Bladder microvascular endothelial cell (primary cell): ENCODE results near the gene ZNF213. TPM values are rescaled to one million over a fixed set of nuclear protein-coding genes. Genes with fewer than 3 reads are reported as not detected.

Source experiments
- total RNA-seq: library from RNA; depleted of rRNA; stranded (reverse); fragments of >200 nt; gene quantifications from 2 replicates; pipeline ENCODE4 v1.2.3, GENCODE V29; 2014

ZNF213 gene, protein sequence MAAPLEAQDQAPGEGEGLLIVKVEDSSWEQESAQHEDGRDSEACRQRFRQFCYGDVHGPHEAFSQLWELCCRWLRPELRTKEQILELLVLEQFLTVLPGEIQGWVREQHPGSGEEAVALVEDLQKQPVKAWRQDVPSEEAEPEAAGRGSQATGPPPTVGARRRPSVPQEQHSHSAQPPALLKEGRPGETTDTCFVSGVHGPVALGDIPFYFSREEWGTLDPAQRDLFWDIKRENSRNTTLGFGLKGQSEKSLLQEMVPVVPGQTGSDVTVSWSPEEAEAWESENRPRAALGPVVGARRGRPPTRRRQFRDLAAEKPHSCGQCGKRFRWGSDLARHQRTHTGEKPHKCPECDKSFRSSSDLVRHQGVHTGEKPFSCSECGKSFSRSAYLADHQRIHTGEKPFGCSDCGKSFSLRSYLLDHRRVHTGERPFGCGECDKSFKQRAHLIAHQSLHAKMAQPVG
- 4.2 and 7.5 TPM in 2 replicates for total RNA-seq

DNA sequence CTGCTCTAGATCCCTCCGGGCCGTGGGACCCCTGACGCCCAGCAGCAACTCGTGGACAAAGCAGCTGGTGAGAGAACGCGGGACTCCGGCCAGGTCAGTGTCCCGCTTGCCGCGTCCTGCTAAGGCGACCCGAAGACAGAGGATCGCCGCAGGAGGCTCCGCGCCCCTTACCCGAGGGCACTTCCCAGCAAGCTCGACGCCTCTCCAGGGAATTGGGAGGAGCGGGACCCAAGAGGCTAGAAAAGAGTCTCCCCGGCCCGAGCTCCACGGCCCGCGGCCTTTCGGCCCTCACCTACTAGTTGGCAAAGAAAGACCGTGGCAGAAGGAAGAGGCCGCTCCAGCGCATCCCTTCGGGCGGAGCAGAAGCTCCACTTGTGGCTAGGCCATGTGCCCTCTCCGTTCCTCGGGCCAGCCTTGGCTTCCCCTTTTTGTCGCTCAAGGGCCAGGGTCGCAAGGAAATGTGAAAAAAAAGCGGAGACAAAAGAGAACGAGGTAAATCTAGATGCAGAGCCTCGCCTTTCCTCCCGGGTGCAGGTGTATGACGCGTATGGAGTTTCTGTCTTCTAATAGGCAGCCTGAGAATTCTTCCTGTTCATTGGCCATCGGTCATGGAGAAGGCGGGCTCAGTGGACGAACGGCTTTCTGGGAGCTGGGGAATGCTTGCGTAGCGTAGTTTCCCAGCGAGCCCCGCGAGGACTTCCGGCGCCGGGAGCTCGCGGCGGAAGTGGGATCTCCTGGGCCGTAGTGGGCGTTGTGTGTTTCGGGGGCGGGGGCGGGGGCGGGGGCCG lies at the start of gene ZNF213:
TSS of gene ZNF213 (plus strand) at position 692 of the 788 bp plus-strand sequence. CDS start 2,252 bp downstream, outside the sequence.

DNA sequence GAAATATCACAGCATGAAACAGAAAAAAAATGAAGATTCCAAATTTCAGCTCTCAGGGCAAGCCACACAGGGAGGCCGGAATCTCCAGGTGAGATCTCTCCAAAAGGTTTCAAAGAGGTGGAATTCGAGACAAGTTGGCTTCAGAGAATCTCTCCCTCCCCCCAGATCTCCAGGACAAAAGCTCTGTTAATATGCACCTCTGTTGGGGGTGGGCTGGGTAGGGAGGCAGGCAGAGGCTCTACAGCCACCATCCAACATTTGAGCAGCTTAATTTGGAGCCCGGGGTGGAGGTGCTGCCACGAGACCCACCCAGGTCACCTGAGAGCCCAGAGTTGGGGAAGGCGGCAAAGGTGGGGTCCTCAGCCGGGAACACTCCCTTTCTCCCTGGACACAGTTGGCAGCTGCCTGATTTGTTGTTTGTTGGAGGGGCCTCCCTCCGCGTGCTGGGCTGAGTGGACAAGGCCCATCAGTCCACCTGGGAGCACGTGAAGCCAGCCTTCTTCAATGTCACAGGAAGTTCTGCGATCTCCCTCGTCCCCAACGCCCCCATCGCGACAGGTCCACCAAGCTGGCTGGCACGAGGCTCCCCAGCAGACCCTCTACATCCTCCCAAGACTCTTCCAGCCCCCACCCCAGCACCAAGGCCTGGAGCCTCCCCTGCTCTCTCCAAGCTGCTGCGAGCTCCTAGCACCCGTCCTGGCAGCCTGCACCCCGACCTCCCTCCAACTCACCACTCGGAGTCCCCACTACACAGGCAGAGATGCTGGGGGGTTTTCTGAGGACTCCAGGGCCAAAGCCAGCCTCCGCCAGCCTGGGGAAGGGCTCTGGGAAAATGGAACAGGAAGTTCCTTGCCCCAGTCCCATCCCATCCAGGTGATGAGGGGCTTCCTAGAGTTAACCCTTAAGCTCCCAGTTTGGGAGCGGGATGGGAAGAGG lies 36.1 kb upstream of the ZNF213 start, which contains the start of gene ZSCAN10:
TSS of gene ZSCAN10 (minus strand) at position 836 of the 936 bp plus-strand sequence. CDS start 6,357 bp downstream, outside the sequence.

DNA sequence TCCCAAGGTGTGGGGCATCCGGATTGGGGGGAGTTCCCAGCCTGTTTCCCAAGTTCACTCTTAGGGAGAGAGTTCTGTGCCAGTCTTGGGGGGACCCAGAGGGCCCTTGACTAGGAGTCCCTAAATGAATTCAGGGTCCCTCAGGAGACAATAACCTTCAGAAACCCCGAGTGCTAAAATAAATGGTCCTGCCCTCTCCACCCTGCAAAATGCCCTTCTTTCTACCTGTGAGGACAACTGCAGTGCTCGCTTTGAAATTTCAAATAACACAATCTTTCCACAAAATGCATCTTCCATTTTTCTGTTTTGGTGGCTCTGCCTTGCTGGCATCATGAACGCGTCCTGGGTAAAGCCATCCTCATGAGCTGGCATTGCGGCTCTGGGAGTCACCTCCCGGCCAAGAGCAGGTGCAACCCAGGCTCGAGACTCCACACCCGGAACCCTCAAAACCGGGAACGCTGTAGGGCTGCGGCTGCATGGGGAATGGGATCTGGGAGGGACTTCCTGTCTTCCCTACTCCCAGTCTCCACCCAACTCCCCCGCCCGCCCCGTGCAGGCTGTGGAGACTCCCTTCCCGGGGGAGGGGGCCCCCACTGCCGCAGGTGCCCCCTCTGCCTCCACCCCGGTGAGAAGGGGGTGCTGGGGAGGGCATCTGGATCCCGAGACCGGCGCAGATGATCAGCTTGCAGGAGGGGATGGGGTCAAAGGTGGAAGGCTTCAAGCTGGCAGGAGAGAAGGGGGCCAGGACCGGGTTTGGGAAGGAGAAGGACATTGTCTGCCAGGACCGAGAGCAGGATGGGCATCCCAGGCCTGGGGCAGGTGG lies 22.6 kb upstream of the ZNF213 start, which contains the start of gene ZNF205:
TSS of gene ZNF205 (plus strand) at position 529 of the 823 bp plus-strand sequence. CDS start 845 bp downstream, outside the sequence.

DNA sequence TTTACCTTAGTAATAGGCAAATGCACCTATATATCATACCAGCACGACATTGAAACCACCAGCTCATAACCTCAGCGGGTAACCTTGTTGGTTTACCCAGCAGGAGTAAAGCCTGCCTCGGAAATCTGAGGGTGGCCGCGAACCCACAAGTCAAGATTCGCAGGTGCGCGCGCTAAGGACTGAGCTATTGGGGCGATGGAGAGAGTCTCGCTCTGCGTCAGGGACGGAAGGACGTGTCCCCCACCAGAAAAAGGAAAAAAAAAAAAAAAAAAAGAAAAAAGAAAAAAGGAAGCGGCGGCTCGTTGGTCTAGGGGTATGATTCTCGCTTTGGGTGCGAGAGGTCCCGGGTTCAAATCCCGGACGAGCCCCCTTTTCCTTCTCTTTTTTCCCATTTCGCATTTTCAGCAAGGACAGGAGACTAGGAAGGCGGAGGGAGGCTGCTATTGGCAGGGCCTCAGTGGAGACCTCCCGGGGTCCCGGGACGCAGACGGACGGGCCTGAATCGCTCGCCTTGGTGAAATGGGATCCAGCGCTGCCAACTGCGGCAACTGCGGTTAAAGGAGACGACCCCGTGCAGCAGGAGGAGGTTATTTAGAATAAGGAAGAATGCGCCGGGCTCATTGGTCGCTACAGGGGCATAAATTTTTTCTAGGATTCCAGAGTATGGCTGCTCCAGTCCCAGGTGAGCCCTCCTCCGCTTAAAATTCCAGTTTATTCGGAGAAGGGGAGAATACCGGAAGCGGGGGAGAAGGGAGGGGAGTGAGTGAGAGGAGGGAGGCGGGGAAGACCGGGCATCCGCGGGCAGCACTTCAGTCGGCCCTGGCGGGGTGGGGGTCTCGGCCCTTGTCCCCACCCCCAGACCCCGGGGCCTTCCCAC lies 53.2 kb downstream of the ZNF213 start, which contains the start of gene OR1F1:
TSS of gene OR1F1 (plus strand) at position 407 of the 877 bp plus-strand sequence.

Other genes starting within 250 kb of the ZNF213 start
- 31.2 and 36.3 TPM in 2 replicates for gene FLYWCH1, start 223.1 kb upstream of the ZNF213 start, total RNA-seq
- not detected in 2 replicates for gene KREMEN2, start 170.8 kb upstream of the ZNF213 start, total RNA-seq
- gene PAQR4, start 165.7 kb upstream of the ZNF213 start, total RNA-seq: 11.3 and 13.3 TPM in 2 replicates
- 5.0 and 6.6 TPM in 2 replicates for gene PKMYT1, start 154.6 kb upstream of the ZNF213 start, total RNA-seq
- not detected in 2 replicates for gene CLDN9, start 122.1 kb upstream of the ZNF213 start, total RNA-seq
- gene CLDN6, start 116.8 kb upstream of the ZNF213 start, total RNA-seq: 0.25 TPM in 1 of 2 replicates, not detected in the other
- 61.0 and 186 TPM in 2 replicates for gene TNFRSF12A, start 114.7 kb upstream of the ZNF213 start, total RNA-seq
- 3.8 and 6.0 TPM in 2 replicates for gene HCFC1R1, start 111.1 kb upstream of the ZNF213 start, total RNA-seq
- 18.6 and 24.1 TPM in 2 replicates for gene THOC6, start 111.0 kb upstream of the ZNF213 start, total RNA-seq
- gene BICDL2, start 98.1 kb upstream of the ZNF213 start, total RNA-seq: not detected in 2 replicates
- under 0.01 and 0.06 TPM in 2 replicates for gene MMP25, start 88.5 kb upstream of the ZNF213 start, total RNA-seq
- gene IL32, start 69.4 kb upstream of the ZNF213 start, total RNA-seq: 105 and 319 TPM in 2 replicates
- gene ZSCAN10, start 35.7 kb upstream of the ZNF213 start, total RNA-seq: not detected in 2 replicates
- 15.6 and 27.2 TPM in 2 replicates for gene ZNF205, start 22.4 kb upstream of the ZNF213 start, total RNA-seq
- not detected in 2 replicates for gene OR1F1, start 53.2 kb downstream of the ZNF213 start, total RNA-seq
- gene ZNF200, start 100.1 kb downstream of the ZNF213 start, total RNA-seq: 8.4 and 11.0 TPM in 2 replicates
- gene MEFV, start 121.6 kb downstream of the ZNF213 start, total RNA-seq: 0.13 TPM in 1 of 2 replicates, not detected in the other
- gene ZNF263, start 148.5 kb downstream of the ZNF213 start, total RNA-seq: 30.6 and 45.6 TPM in 2 replicates
- 2.6 and 3.7 TPM in 2 replicates for gene TIGD7, start 170.4 kb downstream of the ZNF213 start, total RNA-seq
- 13.4 and 23.4 TPM in 2 replicates for gene ZNF75A, start 170.5 kb downstream of the ZNF213 start, total RNA-seq
- gene OR2C1, start 220.9 kb downstream of the ZNF213 start, total RNA-seq: not detected in 2 replicates